GM15510 (cell line): ENCODE results near the gene ANO3.

Source experiments
- POLR2A ChIP-seq: IDR thresholded peaks from 3 replicates; pipeline ENCODE4 v1.6.1; 2011; ENCODE audit warnings: borderline replicate concordance; ENCODE audit not compliant: insufficient read length; ENCODE audit errors: extremely low read depth

Gene ANO3

GRCh38 chr11:26607725-26608506 is 276.0 kb downstream of the ANO3 start:
- TF ChIP-seq POLR2A = no peak

DNA sequence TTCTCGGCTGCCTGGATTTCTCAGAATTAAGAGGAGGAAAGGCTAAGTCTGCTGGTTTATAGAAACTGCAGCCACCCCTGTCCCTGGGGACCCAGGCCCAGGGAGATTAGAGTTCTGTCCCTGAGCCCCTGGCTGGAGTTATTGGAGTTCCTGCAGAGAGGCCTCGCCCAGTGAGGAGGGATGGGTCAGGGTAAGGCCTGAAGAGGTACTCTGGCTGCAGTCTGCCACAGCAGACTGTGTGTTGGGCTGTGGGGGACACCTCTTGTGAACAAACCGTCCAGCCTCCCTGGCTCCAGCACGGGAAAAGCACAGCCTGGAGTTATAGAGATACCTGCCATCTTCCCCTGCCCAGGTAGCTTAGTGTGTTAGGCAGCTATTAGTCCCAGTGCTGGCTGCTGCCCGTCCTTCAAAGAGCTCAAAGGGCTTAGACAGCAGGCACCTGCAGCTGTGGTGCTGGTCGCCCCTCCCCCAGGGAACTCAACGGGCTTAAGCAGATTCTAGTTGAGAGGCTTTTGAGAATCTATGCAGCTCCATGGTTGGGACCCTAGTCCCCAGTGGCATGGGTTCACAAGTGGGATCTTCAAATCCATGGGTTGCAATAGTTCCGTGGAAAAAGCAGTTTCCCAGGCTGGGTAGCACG is 276.7 kb downstream of the ANO3 start:
- TF ChIP-seq POLR2A = no peak

DNA sequence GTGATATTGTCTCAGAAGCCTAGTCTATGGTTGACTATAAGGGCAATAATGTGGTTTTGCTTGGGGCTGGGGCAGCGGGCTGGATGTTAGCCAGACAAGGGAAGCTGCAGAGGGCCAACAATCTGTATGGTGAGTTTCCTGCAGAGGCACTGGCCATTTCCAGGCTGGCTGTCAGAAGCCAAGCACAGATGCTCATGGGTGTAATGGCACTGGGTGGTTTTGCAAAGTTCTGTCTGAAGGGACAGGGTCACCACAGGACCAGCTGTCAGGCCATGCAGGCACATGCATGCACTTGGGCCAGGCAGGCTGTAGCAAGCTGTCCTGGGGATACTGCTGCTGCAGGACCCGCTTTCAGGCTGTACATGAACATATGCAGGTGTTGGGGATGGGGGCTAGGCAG is 281.8 kb downstream of the ANO3 start:
- no peak for TF ChIP-seq POLR2A

DNA sequence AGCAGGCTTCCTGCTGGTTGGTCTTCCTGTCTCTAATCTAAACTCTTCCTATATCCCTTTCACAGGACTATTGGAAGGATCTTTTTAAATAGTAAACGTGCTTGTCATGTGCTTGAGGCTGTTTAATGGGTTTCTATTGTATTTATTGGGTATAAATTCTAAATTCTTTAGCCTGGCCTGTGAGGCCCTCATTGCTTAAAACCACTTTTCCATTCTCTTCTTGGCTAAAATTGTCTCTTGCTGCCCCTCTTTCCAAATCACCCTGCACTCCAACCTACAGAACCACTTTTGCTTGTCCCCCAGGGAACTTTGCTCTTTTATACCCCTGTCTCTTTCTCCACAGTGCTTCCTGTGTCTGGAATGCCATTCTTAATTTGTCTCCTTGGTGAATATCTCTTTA is 286.5 kb downstream of the ANO3 start:
- no peak for TF ChIP-seq POLR2A

DNA sequence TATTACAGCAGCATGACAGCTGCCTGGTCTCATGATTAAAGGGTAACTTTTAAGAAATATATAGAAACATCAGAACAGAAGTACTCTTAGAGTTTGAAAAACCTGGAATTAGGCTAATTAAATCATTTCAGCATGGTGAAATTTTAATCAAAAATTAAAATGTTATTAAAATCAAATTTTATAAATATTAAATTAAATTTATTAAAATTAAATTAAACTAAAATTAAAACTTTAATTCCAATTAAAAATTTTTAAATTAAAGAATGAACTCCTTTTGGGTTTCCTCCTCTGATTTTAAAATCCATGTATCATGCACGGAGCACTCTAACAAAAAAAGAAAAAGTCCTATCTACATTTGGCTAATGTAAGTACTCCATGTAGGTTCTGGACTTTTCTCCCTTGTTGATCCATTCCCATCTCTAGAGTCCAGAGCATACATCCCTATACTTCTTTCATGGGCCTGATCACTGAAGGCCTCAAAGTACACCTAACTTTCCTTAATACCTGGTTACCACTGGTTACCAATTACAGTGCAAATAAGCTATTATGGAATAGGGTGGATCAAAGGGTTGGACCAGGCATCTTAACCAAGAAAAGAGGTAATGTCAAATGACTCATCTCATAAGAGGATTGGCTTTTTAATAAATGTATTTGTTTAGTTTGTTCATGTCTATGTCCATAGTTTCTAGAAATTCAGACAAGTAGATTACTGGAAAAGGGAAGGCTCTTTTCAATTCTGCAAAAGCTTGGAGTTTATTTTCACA is 288.5 kb downstream of the ANO3 start:
- no peak for TF ChIP-seq POLR2A

DNA sequence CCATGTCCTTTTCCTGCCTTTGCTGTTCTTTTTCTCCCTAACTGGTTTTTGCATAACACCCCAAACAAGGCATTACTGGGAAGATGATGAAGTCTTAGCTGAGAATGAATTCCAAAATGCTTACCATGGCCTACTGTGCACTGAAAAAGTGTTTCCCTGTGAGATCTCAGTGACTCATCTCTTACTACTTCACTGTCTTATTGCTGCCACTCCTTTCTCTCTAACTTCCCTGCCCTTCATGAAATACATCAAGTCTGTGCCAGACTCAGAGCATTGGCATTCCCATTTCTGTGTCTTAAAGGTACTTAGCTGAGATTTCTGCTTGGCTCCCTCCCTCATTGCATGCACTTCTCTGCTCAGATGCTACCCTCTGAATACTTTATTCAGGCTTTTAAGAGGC is 289.2 kb downstream of the ANO3 start:
- no peak for TF ChIP-seq POLR2A

DNA sequence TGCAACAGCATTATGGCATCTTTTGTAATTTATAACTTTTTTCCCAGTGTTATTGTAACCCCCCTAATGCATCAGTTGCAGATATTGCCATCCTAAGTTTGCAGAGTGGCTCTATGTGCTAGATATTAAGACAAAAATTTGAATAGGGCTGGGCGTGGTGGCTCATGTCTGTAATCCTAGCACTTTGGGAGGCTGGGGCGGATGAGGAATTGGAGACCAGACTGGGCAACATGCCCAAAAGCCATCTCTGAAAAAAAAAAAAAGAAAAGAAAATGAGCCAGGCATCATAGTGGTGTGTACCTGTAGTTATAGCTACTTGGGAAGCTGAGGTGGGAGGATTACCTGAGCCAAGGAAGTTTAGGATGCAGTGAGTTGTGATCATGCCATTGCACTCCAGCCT is 290.3 kb downstream of the ANO3 start:
- no peak for TF ChIP-seq POLR2A

GRCh38 chr11:26623076-26623659 is 291.2 kb downstream of the ANO3 start:
- no peak for TF ChIP-seq POLR2A

DNA sequence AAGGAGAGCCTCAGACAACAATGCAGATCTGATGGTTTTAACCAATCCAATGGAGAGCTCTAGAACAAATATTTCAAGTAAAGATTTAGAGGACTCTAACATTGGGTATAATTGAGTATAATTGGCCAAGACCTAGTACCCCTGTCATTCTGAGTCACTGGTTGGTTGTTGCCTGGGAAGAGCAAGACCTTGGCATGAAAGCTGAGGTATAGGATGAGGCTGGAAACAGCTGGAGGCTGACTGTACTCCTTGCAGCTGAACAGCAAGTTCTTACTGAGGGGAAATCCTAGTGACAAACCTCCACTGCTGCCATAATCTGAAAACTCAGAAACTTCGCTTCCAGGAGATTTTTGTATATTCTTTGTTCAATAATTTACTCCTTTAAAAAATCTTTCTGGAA is 294.4 kb downstream of the ANO3 start:
- TF ChIP-seq POLR2A = no peak

DNA sequence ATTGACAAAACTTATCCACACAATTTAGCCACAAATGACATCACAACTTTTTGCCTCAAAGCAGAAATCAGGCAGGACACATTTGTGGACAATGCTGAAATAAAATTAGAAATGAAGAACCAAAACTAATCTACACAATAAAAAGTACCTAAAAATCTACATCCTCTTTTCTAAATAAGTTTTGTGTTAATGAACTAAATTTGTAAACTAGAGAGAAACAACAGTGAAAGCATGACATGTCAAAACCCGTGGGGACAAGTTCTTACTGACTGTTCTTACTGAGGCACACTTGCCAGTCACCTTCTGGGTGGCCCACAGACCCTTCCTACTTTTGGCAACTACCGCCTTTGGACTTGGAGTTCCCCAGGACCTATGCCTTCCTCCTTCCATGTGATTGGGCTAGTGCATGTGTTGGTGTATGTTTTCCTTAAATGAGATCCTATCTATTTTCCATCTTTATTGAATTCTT is 300.8 kb downstream of the ANO3 start:
- no peak for TF ChIP-seq POLR2A

DNA sequence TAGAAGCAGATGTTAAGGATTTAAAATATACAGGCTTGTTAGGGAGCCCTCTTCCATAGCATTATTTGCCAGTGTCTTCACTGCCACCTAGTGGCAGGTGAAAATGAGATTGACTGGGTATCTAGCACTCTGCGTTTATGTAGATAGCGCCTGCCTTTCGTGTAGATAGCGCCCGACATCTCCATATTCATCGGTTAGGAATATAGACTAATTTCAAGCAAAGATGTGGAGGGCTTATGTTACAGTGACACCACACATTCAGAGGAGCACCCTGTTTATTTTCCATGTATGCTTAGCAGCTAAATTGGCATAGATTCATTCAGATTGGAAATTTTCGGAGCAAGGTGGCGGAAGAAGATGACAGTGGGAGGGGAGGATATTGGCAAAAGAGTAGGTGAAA is 318.0 kb downstream of the ANO3 start:
- TF ChIP-seq POLR2A = no peak

- TF ChIP-seq POLR2A = no peak
Observed at GRCh38 chr11:26651916-26652315, 320.0 kb downstream of the ANO3 start.

- TF ChIP-seq POLR2A = no peak
Observed at GRCh38 chr11:26655287-26655686, 323.4 kb downstream of the ANO3 start.

GRCh38 chr11:26662916-26663315 is 331.0 kb downstream of the ANO3 start:
- no peak for TF ChIP-seq POLR2A

- no peak for TF ChIP-seq POLR2A
Observed at GRCh38 chr11:26665036-26665435, 333.1 kb downstream of the ANO3 start.

DNA sequence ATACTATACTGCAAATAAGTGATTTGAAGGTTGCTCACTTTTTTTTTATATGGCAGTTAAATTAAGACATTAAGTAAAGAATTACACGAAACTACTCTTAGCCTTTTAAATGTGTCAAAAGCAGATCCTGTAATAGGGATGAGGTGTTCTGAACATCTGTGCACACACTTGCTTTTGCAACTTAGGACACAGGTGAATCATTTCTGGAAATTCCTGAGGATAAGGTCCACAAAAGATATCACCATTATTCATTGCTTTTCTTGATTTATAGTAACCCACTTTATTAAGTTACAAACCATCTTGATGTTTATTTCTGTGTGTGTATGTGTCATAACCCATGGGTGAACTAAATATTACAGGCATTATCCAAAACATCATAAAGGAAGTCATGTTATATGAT is 334.0 kb downstream of the ANO3 start:
- TF ChIP-seq POLR2A = no peak

DNA sequence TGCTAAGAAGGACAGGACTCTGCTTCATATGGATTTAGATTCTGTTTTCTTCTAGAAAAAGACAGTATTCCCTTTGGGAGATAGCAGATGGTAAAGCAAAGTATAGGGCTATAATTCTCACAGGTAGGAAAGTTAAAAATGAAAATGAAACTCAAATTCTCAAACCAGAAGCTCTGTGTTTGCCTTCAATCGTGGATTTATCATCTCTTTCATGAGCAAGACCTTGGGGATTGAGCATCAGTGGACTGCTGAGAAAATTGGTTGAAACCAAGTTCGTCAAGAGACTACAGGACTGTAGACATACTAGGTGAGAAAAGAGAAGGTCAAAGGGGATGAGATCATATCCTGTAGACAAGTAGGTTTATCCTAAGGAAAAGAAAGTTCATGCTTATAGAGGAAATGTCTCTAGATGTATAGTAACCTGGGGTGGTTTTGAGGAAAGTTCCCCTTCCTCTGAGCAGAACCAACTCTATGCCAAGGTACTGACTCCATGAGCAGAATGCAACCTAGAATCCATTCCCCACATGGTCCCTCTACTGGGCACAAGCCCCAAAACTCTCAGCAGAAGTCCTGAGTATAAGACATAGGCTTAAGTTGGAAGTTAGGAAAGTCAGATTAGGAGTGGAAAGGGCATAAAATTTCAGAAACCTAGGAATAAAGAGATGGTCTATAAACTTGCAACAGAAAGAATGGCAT is 343.5 kb downstream of the ANO3 start:
- no peak for TF ChIP-seq POLR2A
